HG03108 (cell line): Measurements from ENCODE around the gene FRMD7.

ENCODE experiments used
- ATAC-seq: cut with Tn5 transposase; IDR thresholded peaks from one replicate; pipeline ENCODE4 v1.9.1; 2021; ENCODE audit warnings: moderate library complexity; ENCODE audit not compliant: unreplicated experiment

FRMD7 gene

DNA sequence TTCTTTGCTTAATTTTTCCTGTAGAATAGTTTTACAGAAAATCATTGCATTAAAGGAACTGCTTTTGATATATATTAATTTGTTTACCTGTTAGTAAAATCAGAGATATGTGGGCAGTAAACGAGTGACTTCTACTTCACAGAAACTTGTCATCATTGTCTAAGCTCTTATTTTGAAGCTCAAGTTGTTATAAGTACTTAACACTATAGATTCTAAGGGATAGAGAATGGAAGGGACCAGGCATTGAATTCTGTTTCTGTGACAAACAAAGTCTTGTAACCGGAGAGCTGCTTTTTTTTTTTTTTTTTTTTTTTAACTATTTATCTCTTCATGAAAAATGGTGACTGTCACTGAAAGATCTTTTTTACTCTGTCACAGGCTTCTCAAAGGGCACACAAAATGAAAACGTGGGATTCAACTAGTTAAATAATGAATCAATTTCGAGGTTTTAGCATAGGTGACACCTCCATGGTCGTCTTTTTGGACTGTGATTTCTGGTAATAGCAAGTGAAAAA, 90.3 kb downstream of the FRMD7 start:
- ATAC-seq, result no peak

DNA sequence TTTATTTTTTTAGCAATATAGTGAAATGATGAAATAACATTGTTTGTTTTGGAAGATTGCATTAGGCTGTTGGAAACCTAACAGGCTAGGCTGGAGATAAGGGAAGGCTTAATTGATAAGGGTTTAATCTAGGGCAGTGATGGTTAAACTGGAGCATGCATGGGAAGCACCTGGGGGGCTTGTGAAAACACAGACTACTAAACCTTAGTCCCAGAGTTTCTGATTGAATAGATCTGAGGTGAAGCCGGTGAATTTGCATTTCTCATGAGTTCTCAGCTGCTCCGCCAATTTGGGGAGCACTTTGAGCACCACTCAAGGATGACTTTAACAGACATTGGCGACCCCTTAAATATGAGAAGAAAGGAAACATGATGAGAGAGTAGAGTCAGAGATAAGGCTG, 93.2 kb downstream of the FRMD7 start:
- ATAC-seq, result no peak

DNA sequence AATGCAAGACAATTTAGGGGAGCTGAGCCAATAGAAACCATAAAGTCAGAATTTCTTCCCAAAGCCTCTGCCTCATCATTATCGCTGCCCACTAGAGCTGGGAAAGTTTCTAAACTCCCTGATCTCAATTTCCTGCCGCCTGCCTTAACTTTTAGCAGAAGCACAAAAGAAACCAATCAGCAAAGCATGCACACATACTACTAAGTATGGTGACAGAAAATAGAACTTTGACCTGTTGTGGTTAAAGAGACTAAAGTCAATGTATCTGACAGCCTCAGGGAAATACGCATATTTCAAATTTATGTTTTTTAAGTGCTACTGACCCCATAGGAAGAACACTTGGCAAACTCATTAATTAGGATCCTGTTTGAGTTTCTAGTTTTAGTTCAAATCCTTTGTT, 94.7 kb downstream of the FRMD7 start:
- ATAC-seq, result no peak

DNA sequence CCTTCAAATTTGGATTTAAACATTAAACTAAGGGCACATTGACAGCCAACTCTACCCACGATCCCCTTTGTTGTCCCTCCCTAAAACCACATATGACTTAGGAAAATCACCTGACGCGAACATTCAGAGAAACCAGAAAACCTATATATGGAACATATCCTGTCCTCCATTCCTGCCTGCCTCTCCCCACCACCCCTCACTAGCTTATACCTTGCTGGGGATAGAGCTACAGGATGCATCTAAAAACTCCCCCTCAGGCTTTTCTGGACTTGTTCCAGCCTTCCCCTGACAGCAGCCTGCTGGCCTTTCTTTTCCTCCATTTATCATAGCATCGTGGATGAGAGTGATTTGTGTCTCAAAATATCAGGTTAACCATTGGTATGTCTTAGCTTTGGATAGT, 96.0 kb downstream of the FRMD7 start:
- no peak for ATAC-seq

DNA sequence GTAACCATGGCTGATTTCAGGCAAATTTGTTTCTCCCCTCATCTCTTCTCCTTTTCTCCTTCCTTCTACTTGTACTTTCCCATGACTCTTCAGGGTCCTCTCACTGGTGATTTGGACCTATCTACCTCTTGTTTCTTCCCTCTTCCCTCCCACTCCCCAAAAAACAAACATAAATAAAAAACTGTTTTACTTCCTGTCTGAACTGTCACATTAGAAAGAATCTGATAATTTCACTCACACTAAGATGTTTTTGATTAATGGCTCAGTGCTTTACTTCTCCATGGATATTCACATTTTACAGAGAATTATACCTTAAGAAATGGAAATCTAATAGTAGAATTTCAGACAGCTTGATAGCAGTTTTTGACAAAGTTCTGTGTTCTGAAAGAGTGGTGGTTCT, 97.6 kb downstream of the FRMD7 start:
- ATAC-seq, result no peak
